ENCODE data around the gene INMT. TPM values are rescaled to one million over a fixed set of nuclear protein-coding genes. Genes with fewer than 3 reads are reported as not detected.

INMT gene
- total RNA-seq, 2 donors from 2014 or later: 0.33 TPM; not detected in 1

GRCh38 chr7:30738026-30738915 lies 13.7 kb upstream of the INMT start:
- peak overlapping the region; percentile 12 to 81 for H3K27ac Mint-ChIP-seq
- H3K36me3 Mint-ChIP-seq: no peaks in the 10 kb centered on the region
- DNase-seq (ENCODE audit: low spot score in 2 of 2): no peak
- peaks cover 0 to 8% of the 10 kb centered on the region in 2 donors for H3K9me3 Mint-ChIP-seq
- ATAC-seq: peak; percentile 82

- peaks cover 0 to 8% of the 10 kb centered on the region in 2 donors for H3K9me3 Mint-ChIP-seq
- no peak for ATAC-seq
- H3K27ac Mint-ChIP-seq: no peak overlapping the region
- no peak for DNase-seq (ENCODE audit: low spot score in 2 of 2)
- no peaks in the 10 kb centered on the region for H3K36me3 Mint-ChIP-seq
Measured at GRCh38 chr7:30739691-30740090, 12.2 kb upstream of the INMT start.

DNA sequence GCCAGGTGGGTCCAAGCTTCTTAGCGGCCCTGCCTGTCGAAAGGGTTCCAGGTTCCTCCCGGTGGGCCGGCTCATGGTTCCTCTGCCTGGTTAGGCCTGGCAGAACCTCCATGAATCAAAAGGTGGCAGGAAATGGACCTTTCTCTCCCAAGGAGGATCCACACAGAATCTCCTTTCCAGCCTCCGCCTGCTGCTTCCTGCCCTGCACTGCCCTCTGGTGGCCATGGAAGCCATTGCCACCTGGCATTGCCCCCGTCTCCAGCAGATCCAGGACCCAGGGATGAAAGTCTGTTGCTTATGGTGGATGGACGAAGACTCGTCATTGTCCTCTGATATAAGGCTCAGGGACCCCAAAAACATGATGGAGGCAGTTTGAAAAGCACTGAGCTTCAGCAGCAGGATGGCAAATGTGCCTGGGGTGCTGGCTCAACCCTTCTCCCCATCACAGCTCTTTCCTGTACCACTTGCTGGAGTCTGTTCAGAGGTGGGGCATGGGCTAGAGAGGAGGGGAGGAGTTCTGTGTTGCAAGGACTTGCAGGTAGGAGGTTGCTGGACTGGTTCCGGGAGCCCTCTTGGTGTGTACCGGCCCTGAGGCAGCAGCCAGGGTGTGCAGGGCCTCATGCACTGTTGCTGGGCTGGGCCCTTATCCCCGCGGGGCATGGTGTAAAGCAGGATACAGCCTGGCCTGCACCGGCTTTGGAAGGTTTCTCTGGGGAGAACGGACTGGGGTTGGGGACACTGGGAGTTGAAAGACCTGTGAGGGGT lies 11.3 kb upstream of the INMT start:
- peak; percentile 69 to 85 for DNase-seq (ENCODE audit: low spot score in 2 of 2)
- H3K27ac Mint-ChIP-seq: no peak overlapping the region
- peaks cover 0 to 8% of the 10 kb centered on the region in 2 donors for H3K9me3 Mint-ChIP-seq
- ATAC-seq: peak; percentile 63
- H3K36me3 Mint-ChIP-seq: no peaks in the 10 kb centered on the region

DNA sequence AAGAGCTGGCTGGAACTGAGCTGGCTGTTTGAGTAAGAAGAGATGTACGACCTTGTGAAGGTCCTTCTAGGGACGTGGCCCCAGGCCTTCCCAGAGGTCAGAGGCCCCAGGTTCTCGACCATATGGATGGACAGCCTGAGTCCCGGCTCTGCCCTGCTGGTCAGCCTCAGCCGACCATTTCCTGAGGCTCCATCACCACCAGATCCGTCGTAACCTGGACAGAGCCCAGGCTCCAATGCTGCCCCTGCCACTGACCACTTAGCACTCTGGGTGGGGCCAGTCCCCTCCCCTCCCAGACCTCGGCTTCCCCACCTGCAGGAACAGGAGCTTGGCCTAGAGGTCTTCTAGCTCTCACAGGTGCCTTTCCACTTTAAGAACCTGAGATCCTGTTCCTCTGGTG lies 10.6 kb upstream of the INMT start:
- DNase-seq (ENCODE audit: low spot score in 2 of 2): no peak
- peaks cover 0 to 8% of the 10 kb centered on the region in 2 donors for H3K9me3 Mint-ChIP-seq
- ATAC-seq: no peak
- no peak overlapping the region for H3K27ac Mint-ChIP-seq
- no peaks in the 10 kb centered on the region for H3K36me3 Mint-ChIP-seq

GRCh38 chr7:30743371-30744074 lies 8.4 kb upstream of the INMT start:
- Mint-ChIP-seq H3K36me3 (no peaks in the 10 kb centered on the region), H3K9me3 (no peaks in the 10 kb centered on the region), H3K27ac (peak overlapping the region in 1 of 2 donors; percentile 11)
- no peak for ATAC-seq
- DNase-seq (ENCODE audit: low spot score in 2 of 2): no peak

DNA sequence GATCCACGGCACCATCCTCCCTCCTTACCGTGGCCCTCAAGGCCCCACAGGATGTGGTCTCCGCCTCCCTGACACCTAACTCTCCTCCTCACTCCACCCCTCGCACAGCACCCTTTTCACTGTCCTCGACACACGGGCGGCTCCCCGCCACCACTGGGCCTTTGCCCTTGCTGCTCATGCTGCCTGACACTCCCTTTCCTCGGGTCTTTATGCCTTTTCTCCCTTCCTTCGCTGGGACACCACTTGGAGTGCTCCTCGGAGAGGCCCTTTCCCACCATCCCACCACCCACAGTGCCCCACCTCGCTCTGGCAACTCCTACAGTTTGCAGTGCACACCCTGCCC lies 7.9 kb upstream of the INMT start:
- DNase-seq (ENCODE audit: low spot score in 2 of 2) (no peak), ATAC-seq (no peak)
- H3K9me3 Mint-ChIP-seq: no peaks in the 10 kb centered on the region
- no peaks in the 10 kb centered on the region for H3K36me3 Mint-ChIP-seq
- peak overlapping the region in 1 of 2 donors; percentile 32 for H3K27ac Mint-ChIP-seq

DNA sequence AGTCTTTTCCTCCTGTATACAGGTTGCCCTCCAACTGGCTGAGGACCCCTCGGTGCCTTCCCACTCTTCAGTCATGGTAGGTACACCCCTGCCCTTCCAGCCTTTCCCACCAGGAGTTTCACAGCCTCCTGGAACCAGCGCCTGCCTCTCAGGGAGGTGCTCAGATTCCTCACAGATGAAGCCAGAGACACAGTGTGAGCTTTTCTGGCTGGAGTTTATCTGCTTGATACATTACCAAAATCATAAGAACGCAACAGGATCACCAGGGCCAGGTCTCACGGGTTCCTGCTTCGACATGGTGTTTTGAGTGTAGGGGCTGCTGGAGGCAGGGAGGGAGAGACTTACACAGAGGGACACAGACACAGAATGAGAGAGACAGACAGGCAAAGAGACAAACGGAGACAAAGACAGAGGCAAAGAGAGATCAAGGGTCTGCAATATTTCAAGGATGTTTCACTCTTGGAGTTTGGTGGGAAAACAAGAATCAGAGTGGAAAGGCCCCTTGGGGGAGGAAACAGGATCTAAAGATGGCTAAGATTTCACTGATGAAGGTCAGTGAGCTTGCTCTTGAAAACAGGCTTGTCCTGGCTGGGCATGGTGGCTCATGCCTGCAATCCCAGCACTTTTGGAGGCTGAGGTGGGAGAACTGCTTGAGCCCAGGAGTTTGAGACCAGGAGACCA lies 6.5 kb upstream of the INMT start:
- no peak for DNase-seq (ENCODE audit: low spot score in 2 of 2)
- no peaks in the 10 kb centered on the region for H3K9me3 Mint-ChIP-seq

GRCh38 chr7:30750010-30750409 lies 1.9 kb upstream of the INMT start:
- DNase-seq (ENCODE audit: low spot score in 2 of 2) (no peak), ATAC-seq (no peak)
- no peaks in the 10 kb centered on the region for H3K9me3 Mint-ChIP-seq
- H3K27ac Mint-ChIP-seq: no peak overlapping the region
- H3K36me3 Mint-ChIP-seq: peaks cover 0 to 8% of the 10 kb centered on the region in 2 donors

More for the DNA sequence above, 6.5 kb upstream of the INMT start:
- H3K36me3 Mint-ChIP-seq: peaks cover 0 to under 1% of the 10 kb centered on the region in 2 donors
- no peak for ATAC-seq
- H3K27ac Mint-ChIP-seq: no peak overlapping the region

GRCh38 chr7:30750683-30751650 lies 968 bp upstream of the INMT start:
- ATAC-seq: no peak
- Mint-ChIP-seq H3K36me3 (peaks cover 0 to 8% of the 10 kb centered on the region in 2 donors), H3K9me3 (no peaks in the 10 kb centered on the region), H3K27ac (no peak overlapping the region)
- DNase-seq (ENCODE audit: low spot score in 2 of 2): no peak

DNA sequence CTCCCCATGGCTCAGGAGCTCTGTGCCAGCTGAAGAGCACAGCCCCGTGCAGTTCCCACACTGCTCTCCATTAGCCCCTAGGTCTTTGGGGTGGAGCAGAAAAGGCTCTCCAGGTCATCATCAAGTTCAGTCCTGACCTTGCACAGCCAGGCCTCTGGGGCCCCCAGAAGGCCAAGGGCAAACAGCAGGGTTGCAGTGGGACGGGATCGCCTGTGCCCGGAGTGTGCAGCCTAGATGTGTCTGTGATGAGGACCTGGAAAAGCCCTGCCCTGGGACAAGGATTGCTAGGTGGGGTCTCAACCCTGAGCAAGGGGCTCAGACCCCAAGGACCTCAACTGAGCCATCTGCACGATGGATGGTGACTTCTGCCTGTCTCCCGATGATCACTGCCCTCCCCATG lies 549 bp downstream of the INMT start:
- no peaks in the 10 kb centered on the region for H3K9me3 Mint-ChIP-seq
- DNase-seq (ENCODE audit: low spot score in 2 of 2) (no peak), ATAC-seq (no peak)
- peaks cover 0 to 8% of the 10 kb centered on the region in 2 donors for H3K36me3 Mint-ChIP-seq
- no peak overlapping the region for H3K27ac Mint-ChIP-seq

DNA sequence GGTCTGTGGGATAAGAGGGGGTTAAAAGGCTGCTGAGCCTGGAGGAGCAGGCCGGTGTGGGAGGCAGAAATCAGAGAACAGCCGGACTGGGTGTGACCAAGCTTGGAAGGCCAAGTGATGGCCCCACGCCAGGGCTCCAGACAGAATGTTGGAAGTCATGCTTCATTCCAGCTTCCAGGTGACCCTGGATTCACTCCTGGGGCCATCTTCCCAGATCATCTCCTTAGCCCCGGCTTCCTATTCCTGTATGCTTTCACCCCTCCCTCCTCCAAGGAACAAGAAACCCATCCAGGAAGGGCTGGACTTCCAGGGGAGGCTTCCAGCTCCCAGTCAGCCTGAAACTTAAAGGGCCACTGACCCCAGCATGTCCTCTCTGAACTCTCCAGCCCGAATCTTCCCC lies 1.0 kb downstream of the INMT start:
- Mint-ChIP-seq H3K27ac (no peak overlapping the region), H3K9me3 (no peaks in the 10 kb centered on the region), H3K36me3 (peaks cover 0 to 8% of the 10 kb centered on the region in 2 donors)
- ATAC-seq (no peak), DNase-seq (ENCODE audit: low spot score in 2 of 2) (no peak)

- Mint-ChIP-seq H3K36me3 (peaks cover 0 to 8% of the 10 kb centered on the region in 2 donors), H3K27ac (no peak overlapping the region), H3K9me3 (no peaks in the 10 kb centered on the region)
Measured at GRCh38 chr7:30754315-30754877, 2.5 kb downstream of the INMT start.

DNA sequence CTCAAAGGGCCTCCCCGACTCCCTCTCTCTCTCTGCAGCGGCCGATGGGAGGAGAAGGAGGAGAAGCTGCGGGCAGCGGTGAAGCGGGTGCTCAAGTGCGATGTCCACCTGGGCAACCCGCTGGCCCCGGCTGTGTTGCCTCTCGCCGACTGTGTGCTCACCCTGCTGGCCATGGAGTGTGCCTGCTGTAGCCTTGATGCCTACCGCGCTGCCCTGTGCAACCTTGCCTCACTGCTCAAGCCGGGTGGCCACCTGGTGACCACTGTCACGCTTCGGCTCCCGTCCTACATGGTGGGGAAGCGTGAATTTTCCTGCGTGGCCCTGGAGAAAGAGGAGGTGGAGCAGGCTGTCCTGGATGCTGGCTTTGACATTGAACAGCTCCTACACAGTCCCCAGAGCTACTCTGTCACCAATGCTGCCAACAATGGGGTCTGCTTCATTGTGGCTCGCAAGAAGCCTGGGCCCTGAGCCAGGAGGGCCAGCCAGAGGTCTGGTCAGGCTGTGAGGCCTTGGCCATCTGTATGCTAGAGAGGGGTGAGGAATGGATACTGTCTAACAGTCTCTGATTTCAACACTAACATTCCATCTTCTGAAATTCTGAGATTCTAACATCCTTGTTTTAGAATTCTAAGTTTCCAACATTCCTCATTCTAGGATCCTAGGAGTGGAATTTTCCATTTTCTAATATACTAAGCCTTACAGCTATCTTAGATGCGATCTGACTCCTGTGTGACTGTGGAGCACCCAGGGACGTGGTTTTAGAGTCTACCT lies 3.6 kb downstream of the INMT start:
- no peak overlapping the region for H3K27ac Mint-ChIP-seq
- ATAC-seq (no peak), DNase-seq (ENCODE audit: low spot score in 2 of 2) (no peak)
- no peaks in the 10 kb centered on the region for H3K9me3 Mint-ChIP-seq
- peaks cover 0 to 5% of the 10 kb centered on the region in 2 donors for H3K36me3 Mint-ChIP-seq

More at GRCh38 chr7:30754315-30754877, 2.5 kb downstream of the INMT start:
- ATAC-seq: no peak
- DNase-seq (ENCODE audit: low spot score in 2 of 2): no peak

- H3K9me3 Mint-ChIP-seq: no peaks in the 10 kb centered on the region
Measured at GRCh38 chr7:30757342-30757692, 5.4 kb downstream of the INMT start.

More at GRCh38 chr7:30757342-30757692, 5.4 kb downstream of the INMT start:
- DNase-seq (ENCODE audit: low spot score in 2 of 2): no peak
- no peaks in the 10 kb centered on the region for H3K36me3 Mint-ChIP-seq
- no peak overlapping the region for H3K27ac Mint-ChIP-seq
- no peak for ATAC-seq

Data from activated naive CD4-positive, alpha-beta T cell treated with anti-CD3 and anti-CD28 coated beads, Interleukin-2, amount 50 U/mL, for 72 hours (primary cell).